ENCODE data around the gene EVI5. TPM values are rescaled to one million over a fixed set of nuclear protein-coding genes. Genes with fewer than 3 reads are reported as not detected.

EVI5 gene
- total RNA-seq, 1 experiment from 2014 or later = 11.4 TPM

- no peak for TF ChIP-seq CTCF (IDR thresholded peaks at IDR 0.05)
- TF ChIP-seq USF1 (CRISPR knock-in tag; IDR thresholded peaks at IDR 0.05) = no peak
- no peak for TF ChIP-seq EMX1 (CRISPR knock-in tag; IDR thresholded peaks at IDR 0.05)
Observed at GRCh38 chr1:92752719-92753118, 32.2 kb downstream of the EVI5 start (continued).

GRCh38 chr1:92749024-92749634 lies 35.8 kb downstream of the EVI5 start:
- TF ChIP-seq E2F1 (CRISPR knock-in tag; IDR thresholded peaks at IDR 0.05) (no peak), CTCF (IDR thresholded peaks at IDR 0.05) (peak; percentile 34; the same call in 1 of the 2 replicates), ATF6 (CRISPR knock-in tag; IDR thresholded peaks at IDR 0.05) (no peak)
- POLR2A ChIA-PET = no interaction called here

GRCh38 chr1:92748138-92748537 lies 36.8 kb downstream of the EVI5 start:
- ChIA-PET POLR2A (no interaction called here), CTCF (interaction anchor here (0.7 to 4.2 kb wide), 17 partner anchors 8 to 1667 kb away, joined by 3 to 99 read pairs (median 5); partner anchors contain the start of genes EVI5 and RPL5)
- DNase-seq (ENCODE audit: low spot score) (no peak), ATAC-seq (peak; percentile 53; the same call in 1 of the 2 replicates)
- no peaks in the 10 kb centered on the region for H3K36me3 Mint-ChIP-seq
- no peak for TF ChIP-seq AFF4 (CRISPR knock-in tag; IDR thresholded peaks at IDR 0.05; ENCODE audit: borderline replicate concordance)
- TF ChIP-seq ETV6 (CRISPR knock-in tag; IDR thresholded peaks at IDR 0.05) = no peak
- TF ChIP-seq IRF2 (CRISPR knock-in tag; IDR thresholded peaks at IDR 0.05; ENCODE audit: borderline replicate concordance, low read depth) = no peak
- TF ChIP-seq FOXP1 (CRISPR knock-in tag; IDR thresholded peaks at IDR 0.05; ENCODE audit: borderline replicate concordance) = no peak
- no peak for TF ChIP-seq E2F4 (CRISPR knock-in tag; IDR thresholded peaks at IDR 0.05; ENCODE audit: borderline replicate concordance, low read depth)
- TF ChIP-seq CBFB (CRISPR knock-in tag; IDR thresholded peaks at IDR 0.05; ENCODE audit: low read depth) = no peak
- TF ChIP-seq ZSCAN18 (CRISPR knock-in tag; IDR thresholded peaks at IDR 0.05) = no peak
- no peak for TF ChIP-seq TEAD1 (CRISPR knock-in tag; IDR thresholded peaks at IDR 0.05)
- no peak for TF ChIP-seq ZNF263 (CRISPR knock-in tag; IDR thresholded peaks at IDR 0.05; ENCODE audit: low read depth)
- H3K4me3 Mint-ChIP-seq = no peak overlapping the region
- no peaks in the 10 kb centered on the region for H3K27me3 Mint-ChIP-seq (ENCODE audit: low read depth)
- no peaks in the 10 kb centered on the region for H3K4me1 Mint-ChIP-seq
- H3K27ac Mint-ChIP-seq = no peak overlapping the region
- no peaks in the 10 kb centered on the region for H3K9me3 Mint-ChIP-seq

More at GRCh38 chr1:92749024-92749634, 35.8 kb downstream of the EVI5 start:
- H3K4me3 Mint-ChIP-seq = no peak overlapping the region
- CTCF ChIA-PET = interaction anchor here (0.6 to 4.2 kb wide), 46 partner anchors 8 to 1668 kb away, joined by 3 to 99 read pairs (median 4); partner anchors contain the start of genes DIPK1A, EVI5 and RPL5
- peak; percentile 89 for ATAC-seq
- no peaks in the 10 kb centered on the region for H3K27me3 Mint-ChIP-seq (ENCODE audit: low read depth)
- H3K9me3 Mint-ChIP-seq = no peaks in the 10 kb centered on the region
- H3K36me3 Mint-ChIP-seq = no peaks in the 10 kb centered on the region
- H3K4me1 Mint-ChIP-seq = no peaks in the 10 kb centered on the region
- DNase-seq (ENCODE audit: low spot score) = peak; percentile 26
- H3K27ac Mint-ChIP-seq = no peak overlapping the region
